LNCaP clone FGC (cell line): ENCODE data around the gene C1QTNF12.
A peak's percentile ranks its signal among the peaks of the same experiment; 100 is the strongest.

Experiments used
- DNase-seq: peaks from one replicate; pipeline ENCODE4 v3.0.0-alpha.2; 2011; ENCODE audit warnings: low read depth
- H3K4me3 ChIP-seq: 2 replicates; pipeline ENCODE4 v1.5.1; 2011; ENCODE audit warnings: mild to moderate bottlenecking, low read depth, low read length, control low read depth
- CTCF ChIP-seq: IDR thresholded peaks from 2 replicates; pipeline ENCODE4 v1.5.1; 2012; ENCODE audit warnings: mild to moderate bottlenecking; ENCODE audit not compliant: control insufficient read depth, insufficient read depth; ENCODE audit errors: extremely low read depth

Gene C1QTNF12

GRCh38 chr1:1208713-1209433 is 37.6 kb downstream of the C1QTNF12 start:
- no peak for TF ChIP-seq CTCF
- DNase-seq = no peak
- no peak overlapping the region for H3K4me3 ChIP-seq

- DNase-seq = no peak
- H3K4me3 ChIP-seq = no peak overlapping the region
- TF ChIP-seq CTCF = no peak
These were observed 39.0 kb downstream of the C1QTNF12 start for GRCh38 chr1:1207571-1207892.

GRCh38 chr1:1206966-1207531 is 39.5 kb downstream of the C1QTNF12 start:
- no peak for DNase-seq
- no peak for TF ChIP-seq CTCF
- H3K4me3 ChIP-seq = no peak overlapping the region

- no peak for DNase-seq
- TF ChIP-seq CTCF = no peak
- peak within 1 kb of the TSS; percentile 13 for H3K4me3 ChIP-seq
These were observed 40.1 kb downstream of the C1QTNF12 start, which contains the start of gene TNFRSF18 for GRCh38 chr1:1206376-1206965. Gene TNFRSF18 (minus strand): TSS chr1:1206592. CDS start chr1:1206571, 21 bp downstream.

- no peak for DNase-seq
- TF ChIP-seq CTCF = no peak
- peak overlapping the region; percentile 13; the same call in 1 of the 2 replicates for H3K4me3 ChIP-seq
These were observed 40.6 kb downstream of the C1QTNF12 start for GRCh38 chr1:1205769-1206375.

- TF ChIP-seq CTCF = no peak
- no peak overlapping the region for H3K4me3 ChIP-seq
- no peak for DNase-seq
These were observed 41.3 kb downstream of the C1QTNF12 start for GRCh38 chr1:1204998-1205768.
